GM12878 (cell line): ENCODE data around the gene SARDH.

Experiments used
- ASH2L ChIP-seq: fragments of 300-600, 200-600 bp; sonication (generic); IDR thresholded peaks from 2 replicates; pipeline ENCODE4 v1.6.1; 2017; ENCODE audit warnings: low read depth, mild to moderate bottlenecking, borderline replicate concordance
- CEBPB ChIP-seq, 2 experiments: fragments of 150-350 bp in 1 of 2; IDR thresholded peaks; 2 replicates each; pipeline ENCODE4 v1.6.1; 2012 to 2014; ENCODE audit warnings: low read depth in 2 of 2, low read length in 2 of 2, borderline replicate concordance in 1 of 2, inconsistent platforms in 1 of 2
- EP300 ChIP-seq, 2 experiments: fragments of 150-350 bp in 1 of 2; IDR thresholded peaks; 2 replicates each; pipeline ENCODE4 v1.6.1; 2011 to 2012; ENCODE audit warnings: low read depth in 2 of 2, low read length in 2 of 2, borderline replicate concordance in 1 of 2, improper control_type of control experiment in 1 of 2, inconsistent platforms in 1 of 2; ENCODE audit not compliant: control insufficient read depth in 1 of 2
- ESRRA ChIP-seq: IDR thresholded peaks from 2 replicates; pipeline ENCODE4 v1.6.1; 2012; ENCODE audit warnings: mild to moderate bottlenecking, low read length, improper control_type of control experiment
- FOXM1 ChIP-seq: IDR thresholded peaks from 2 replicates; pipeline ENCODE4 v1.6.1; 2012; ENCODE audit warnings: low read depth, mild to moderate bottlenecking, inconsistent platforms, low read length, moderate library complexity
- MEF2A ChIP-seq: IDR thresholded peaks from 2 replicates; pipeline ENCODE4 v1.6.1; 2011; ENCODE audit warnings: low read depth, mild to moderate bottlenecking, low read length, moderate library complexity; ENCODE audit not compliant: insufficient read depth
- NBN ChIP-seq: fragments of 450-650 bp; IDR thresholded peaks from 2 replicates; pipeline ENCODE4 v1.6.1; 2016
- ZBED1 ChIP-seq: IDR thresholded peaks from 2 replicates; pipeline ENCODE4 v1.6.1; 2016; ENCODE audit warnings: borderline replicate concordance
- ZZZ3 ChIP-seq: IDR thresholded peaks from 2 replicates; pipeline ENCODE4 v1.6.1; 2011; ENCODE audit warnings: low read depth; ENCODE audit not compliant: control insufficient read depth, insufficient read length
- TF ChIP-seq, protein P1 (sequence below), 3 experiments: IDR thresholded peaks in 2 of 3; conservative IDR thresholded peaks in 1 of 3; 2 replicates each; pipeline ENCODE4 v1.5.1; 2011; ENCODE audit warnings: low read depth in 3 of 3, low read length in 3 of 3, mild to moderate bottlenecking in 3 of 3, control low read depth in 2 of 3, moderate library complexity in 2 of 3, inconsistent platforms in 1 of 3, mixed read lengths in 1 of 3; ENCODE audit not compliant: control insufficient read depth in 2 of 3, insufficient read depth in 1 of 3; ENCODE audit errors: extremely low read depth in 1 of 3
- TF ChIP-seq, protein P2 (sequence below): fragments of 450-650 bp; IDR thresholded peaks from 2 replicates; pipeline ENCODE4 v1.6.1; 2017; ENCODE audit warnings: mild to moderate bottlenecking
- TF ChIP-seq, protein P3 (sequence below): IDR thresholded peaks from 2 replicates; pipeline ENCODE4 v1.6.1; 2011; ENCODE audit warnings: borderline replicate concordance, low read depth, mild to moderate bottlenecking, moderate library complexity, mixed read lengths, low read length; ENCODE audit not compliant: insufficient read depth; ENCODE audit errors: extremely low read length
- TF ChIP-seq, protein P4 (sequence below): IDR thresholded peaks from 2 replicates; pipeline ENCODE4 v1.6.1; 2012; ENCODE audit warnings: low read depth, low read length, improper control_type of control experiment

DNA sequence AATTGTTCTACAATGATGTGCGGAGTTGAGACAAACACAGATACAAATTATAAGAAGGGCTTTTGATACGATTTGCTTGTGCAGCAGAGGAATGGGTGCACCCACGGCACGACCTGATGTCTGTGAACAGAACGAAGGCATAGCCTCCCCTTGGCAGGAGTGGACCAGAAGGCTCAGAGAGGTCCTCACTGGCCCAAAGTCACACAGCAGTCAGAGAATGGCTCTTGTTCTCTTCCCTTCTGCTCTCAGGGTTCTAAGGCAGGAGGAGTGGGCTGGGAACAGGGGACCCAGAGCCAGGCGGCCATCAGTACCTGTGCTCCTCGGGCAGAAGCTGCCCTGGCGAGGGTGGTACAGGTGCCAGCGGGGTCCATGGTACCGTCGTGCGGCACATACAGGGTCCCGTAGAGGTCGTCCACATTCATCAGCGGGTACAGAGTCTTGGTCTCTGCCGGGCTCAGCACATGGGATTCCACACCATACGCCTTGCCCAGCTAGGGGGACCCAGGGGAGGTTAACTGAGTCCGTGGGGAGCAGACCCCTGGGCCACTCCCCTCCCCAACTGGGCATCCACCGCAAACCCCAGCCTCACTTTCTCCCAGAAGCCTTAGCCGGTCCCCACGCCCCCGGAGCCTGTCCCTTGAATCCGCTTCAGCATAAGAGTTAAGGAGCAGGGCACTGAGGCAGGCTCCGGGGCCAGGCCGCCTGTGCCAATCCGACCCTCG is 7.0 kb downstream of the SARDH start:
- TF ChIP-seq EP300 (IDR thresholded peaks at IDR 0.05; ENCODE audit: borderline replicate concordance in 1 of 2, control insufficient read depth in 1 of 2, low read depth in 2 of 2, low read length in 2 of 2), result no peak
- TF ChIP-seq FOXM1, result no peak
- TF ChIP-seq CEBPB (IDR thresholded peaks at IDR 0.05; ENCODE audit: borderline replicate concordance in 1 of 2, low read depth in 2 of 2, low read length in 2 of 2), result no peak
- TF ChIP-seq, protein P1, sequence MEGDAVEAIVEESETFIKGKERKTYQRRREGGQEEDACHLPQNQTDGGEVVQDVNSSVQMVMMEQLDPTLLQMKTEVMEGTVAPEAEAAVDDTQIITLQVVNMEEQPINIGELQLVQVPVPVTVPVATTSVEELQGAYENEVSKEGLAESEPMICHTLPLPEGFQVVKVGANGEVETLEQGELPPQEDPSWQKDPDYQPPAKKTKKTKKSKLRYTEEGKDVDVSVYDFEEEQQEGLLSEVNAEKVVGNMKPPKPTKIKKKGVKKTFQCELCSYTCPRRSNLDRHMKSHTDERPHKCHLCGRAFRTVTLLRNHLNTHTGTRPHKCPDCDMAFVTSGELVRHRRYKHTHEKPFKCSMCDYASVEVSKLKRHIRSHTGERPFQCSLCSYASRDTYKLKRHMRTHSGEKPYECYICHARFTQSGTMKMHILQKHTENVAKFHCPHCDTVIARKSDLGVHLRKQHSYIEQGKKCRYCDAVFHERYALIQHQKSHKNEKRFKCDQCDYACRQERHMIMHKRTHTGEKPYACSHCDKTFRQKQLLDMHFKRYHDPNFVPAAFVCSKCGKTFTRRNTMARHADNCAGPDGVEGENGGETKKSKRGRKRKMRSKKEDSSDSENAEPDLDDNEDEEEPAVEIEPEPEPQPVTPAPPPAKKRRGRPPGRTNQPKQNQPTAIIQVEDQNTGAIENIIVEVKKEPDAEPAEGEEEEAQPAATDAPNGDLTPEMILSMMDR (IDR thresholded peaks at IDR 0.05 in 2 of 3, conservative IDR thresholded peaks at IDR 0.05 in 1 of 3; ENCODE audit: control insufficient read depth in 2 of 3, extremely low read depth in 1 of 3, insufficient read depth in 1 of 3, low read depth in 3 of 3, low read length in 3 of 3), result no peak
- no peak for TF ChIP-seq MEF2A
- no peak for TF ChIP-seq ZBED1
- no peak for TF ChIP-seq ZZZ3
- TF ChIP-seq, protein P2, sequence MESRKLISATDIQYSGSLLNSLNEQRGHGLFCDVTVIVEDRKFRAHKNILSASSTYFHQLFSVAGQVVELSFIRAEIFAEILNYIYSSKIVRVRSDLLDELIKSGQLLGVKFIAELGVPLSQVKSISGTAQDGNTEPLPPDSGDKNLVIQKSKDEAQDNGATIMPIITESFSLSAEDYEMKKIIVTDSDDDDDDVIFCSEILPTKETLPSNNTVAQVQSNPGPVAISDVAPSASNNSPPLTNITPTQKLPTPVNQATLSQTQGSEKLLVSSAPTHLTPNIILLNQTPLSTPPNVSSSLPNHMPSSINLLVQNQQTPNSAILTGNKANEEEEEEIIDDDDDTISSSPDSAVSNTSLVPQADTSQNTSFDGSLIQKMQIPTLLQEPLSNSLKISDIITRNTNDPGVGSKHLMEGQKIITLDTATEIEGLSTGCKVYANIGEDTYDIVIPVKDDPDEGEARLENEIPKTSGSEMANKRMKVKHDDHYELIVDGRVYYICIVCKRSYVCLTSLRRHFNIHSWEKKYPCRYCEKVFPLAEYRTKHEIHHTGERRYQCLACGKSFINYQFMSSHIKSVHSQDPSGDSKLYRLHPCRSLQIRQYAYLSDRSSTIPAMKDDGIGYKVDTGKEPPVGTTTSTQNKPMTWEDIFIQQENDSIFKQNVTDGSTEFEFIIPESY, result no peak
- TF ChIP-seq ASH2L, result no peak
- TF ChIP-seq NBN, result no peak
- TF ChIP-seq ESRRA, result no peak
- TF ChIP-seq, protein P3, sequence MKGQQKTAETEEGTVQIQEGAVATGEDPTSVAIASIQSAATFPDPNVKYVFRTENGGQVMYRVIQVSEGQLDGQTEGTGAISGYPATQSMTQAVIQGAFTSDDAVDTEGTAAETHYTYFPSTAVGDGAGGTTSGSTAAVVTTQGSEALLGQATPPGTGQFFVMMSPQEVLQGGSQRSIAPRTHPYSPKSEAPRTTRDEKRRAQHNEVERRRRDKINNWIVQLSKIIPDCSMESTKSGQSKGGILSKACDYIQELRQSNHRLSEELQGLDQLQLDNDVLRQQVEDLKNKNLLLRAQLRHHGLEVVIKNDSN, result no peak
- TF ChIP-seq, protein P4, sequence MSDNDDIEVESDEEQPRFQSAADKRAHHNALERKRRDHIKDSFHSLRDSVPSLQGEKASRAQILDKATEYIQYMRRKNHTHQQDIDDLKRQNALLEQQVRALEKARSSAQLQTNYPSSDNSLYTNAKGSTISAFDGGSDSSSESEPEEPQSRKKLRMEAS, result no peak
